ENCODE measurements around the gene TPGS1. TPM values are rescaled to one million over a fixed set of nuclear protein-coding genes. Genes with fewer than 3 reads are reported as not detected.

Gene TPGS1
- total and polyA plus RNA-seq, 2 donors (not counting 3 experiments of a cell fraction or from before 2014, with no cell fraction given), result 20.9 to 24.7 TPM

GRCh38 chr19:539429-540030, 32.2 kb downstream of the TPGS1 start:
- no peak for TF ChIP-seq CTCF (IDR thresholded peaks at IDR 0.05; ENCODE audit: extremely low read depth in 1 of 2, insufficient read depth in 1 of 2, low read depth in 1 of 2, low read length in 2 of 2)
- TF ChIP-seq MYC (IDR thresholded peaks at IDR 0.05; ENCODE audit: low read depth, low read length), result no peak
- no peak for TF ChIP-seq POLR2A (IDR thresholded peaks at IDR 0.05; ENCODE audit: low read depth, low read length)
- TF ChIP-seq JUN (IDR thresholded peaks at IDR 0.05; ENCODE audit: borderline replicate concordance, insufficient read depth, insufficient read length, low read depth), result no peak
- TF ChIP-seq POLR2AphosphoS5 (IDR thresholded peaks at IDR 0.05; ENCODE audit: insufficient read depth, low read depth, low read length), result no peak
- TF ChIP-seq GATA2 (IDR thresholded peaks at IDR 0.05; ENCODE audit: insufficient read depth, insufficient read length, low read depth, low read length), result no peak
- no peak for TF ChIP-seq FOS (IDR thresholded peaks at IDR 0.05; ENCODE audit: borderline replicate concordance, insufficient read depth, low read length)
- TF ChIP-seq MAX (IDR thresholded peaks at IDR 0.05; ENCODE audit: insufficient read depth, insufficient read length), result no peak
- TF ChIP-seq EZH2 (IDR thresholded peaks at IDR 0.05; ENCODE audit: borderline replicate concordance, low read depth, low read length, severe bottlenecking), result no peak
- Histone ChIP-seq H2AFZ (ENCODE audit: low read depth, low read length) (no peak overlapping the region), H3K27ac (ENCODE audit: insufficient read depth, low read depth, low read length) (no peak overlapping the region), H3K36me3 (ENCODE audit: control insufficient read depth in 2 of 2, extremely low read depth in 1 of 2, insufficient read depth in 2 of 2, low read length in 2 of 2) (peaks cover 5 to 50% of the 10 kb centered on the region in 2 experiments), H3K9ac (replicated peaks; ENCODE audit: extremely low read depth, insufficient read depth, low read length) (no peak overlapping the region), H3K27me3 (ENCODE audit: control insufficient read depth in 2 of 2, insufficient read depth in 2 of 2, low read length in 2 of 2) (no peaks in the 10 kb centered on the region), H3K9me3 (replicated peaks; ENCODE audit: control insufficient read depth, insufficient read depth, low read length) (no peaks in the 10 kb centered on the region), H3K4me3 (replicated peaks in 1 of 3; ENCODE audit: insufficient read depth in 1 of 3, low read depth in 1 of 3, low read length in 3 of 3) (no peak overlapping the region), H4K20me1 (replicated peaks; ENCODE audit: control insufficient read depth, extremely low read depth, insufficient read depth, low read length) (no peaks in the 10 kb centered on the region), H3K4me2 (ENCODE audit: insufficient read depth, low read length) (no peak overlapping the region), H3K4me1 (ENCODE audit: control insufficient read depth, extremely low read depth, insufficient read depth, low read length) (no peaks in the 10 kb centered on the region), H3K79me2 (ENCODE audit: control insufficient read depth, insufficient read depth, low read length) (peaks cover 17% of the 10 kb centered on the region), H3K9me1 (replicated peaks; ENCODE audit: control insufficient read depth, extremely low read depth, insufficient read depth, low read length) (no peaks in the 10 kb centered on the region)
- DNase-seq (ENCODE audit: low read depth, low spot score) (no peak), FAIRE-seq (no peak)
- dilution Hi-C loops (cut with MboI; ENCODE audit: extremely low pct_ligation_motif_present, low sequenced_read_pairs) (no loop called here), intact Hi-C loops (cut with micrococcal nuclease) (no loop called here)
- no TSS peak for BruUV-seq (replicated peaks)
- CTCF ChIA-PET, result no interaction called here
- POLR2A ChIA-PET, result no interaction called here

Measured in endothelial cell of umbilical vein (primary cell).